AML-193 (cell line): Measurements from ENCODE around the gene CD4.

Experiments
- DNase-seq, 2 experiments: peaks; one replicate each; lab custom pipeline; 2025; lab: John Stamatoyannopoulos, UW

Gene CD4

DNA sequence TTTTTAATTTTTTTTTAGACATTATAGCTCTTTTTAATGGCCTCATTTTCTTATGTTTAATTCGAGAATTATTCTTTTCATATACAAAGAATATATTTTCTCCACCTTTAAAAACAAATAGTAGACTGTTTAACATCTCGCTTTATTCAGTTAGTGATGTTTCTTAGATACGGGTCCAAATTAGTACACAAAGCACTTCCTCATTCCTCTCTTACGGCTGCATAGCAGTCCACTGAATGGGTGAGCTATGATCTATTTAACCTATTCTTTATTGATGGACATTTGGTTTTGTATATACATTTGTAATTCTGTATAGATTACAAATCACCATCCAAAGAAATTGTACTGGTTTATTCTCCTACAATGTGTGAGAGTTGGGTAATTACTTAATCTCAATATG, 24.0 kb downstream of the CD4 start:
- no peak for DNase-seq

DNA sequence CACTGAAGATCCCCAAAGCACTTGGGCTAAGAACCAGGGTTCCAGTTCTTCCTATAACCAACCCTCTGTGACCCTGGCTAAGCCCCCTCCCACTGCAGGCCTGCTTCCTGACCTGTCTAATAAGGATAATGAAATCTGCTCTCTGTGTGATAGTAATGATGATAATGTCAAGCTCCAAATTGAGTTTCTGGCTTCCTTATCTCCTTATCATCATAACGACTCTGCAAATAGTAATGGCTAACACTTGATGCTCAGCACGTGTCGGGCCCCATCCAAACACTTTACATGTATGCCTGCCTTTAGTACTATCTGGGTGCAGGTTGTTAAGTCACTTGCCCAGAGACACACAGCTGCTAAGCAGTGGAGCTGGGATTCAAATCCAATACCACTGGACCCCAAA, 27.3 kb downstream of the CD4 start:
- no peak for DNase-seq

DNA sequence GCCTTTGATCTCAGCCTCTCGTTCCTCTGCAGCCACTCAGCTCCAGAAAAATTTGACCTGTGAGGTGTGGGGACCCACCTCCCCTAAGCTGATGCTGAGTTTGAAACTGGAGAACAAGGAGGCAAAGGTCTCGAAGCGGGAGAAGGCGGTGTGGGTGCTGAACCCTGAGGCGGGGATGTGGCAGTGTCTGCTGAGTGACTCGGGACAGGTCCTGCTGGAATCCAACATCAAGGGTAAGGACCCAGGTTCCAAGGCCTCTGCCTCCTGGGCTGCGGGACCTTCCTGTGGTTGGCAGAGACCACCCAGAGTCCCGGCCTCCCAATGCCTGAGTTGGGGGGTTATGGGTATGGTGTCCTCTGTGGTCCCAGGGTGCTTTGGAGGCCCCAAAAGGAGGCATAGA, 27.8 kb downstream of the CD4 start:
- no peak for DNase-seq

DNA sequence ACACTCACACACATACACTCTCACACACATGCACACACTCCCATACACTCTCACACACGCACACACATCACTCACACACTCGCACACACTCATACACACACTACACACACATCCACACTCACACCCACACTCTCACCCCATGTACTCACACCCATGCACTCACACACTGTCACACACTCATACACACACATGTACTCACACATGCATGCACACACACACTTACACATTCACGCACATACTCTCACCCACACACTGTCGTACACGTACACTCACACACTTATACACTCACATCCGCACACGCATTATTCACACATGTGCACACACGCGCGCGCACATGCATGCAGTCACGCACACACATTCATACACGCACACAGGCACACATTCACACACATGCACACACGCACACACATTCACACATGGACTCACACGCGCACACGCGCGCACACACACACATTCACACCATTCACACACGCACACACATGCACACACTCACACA, 28.4 kb downstream of the CD4 start:
- no peak for DNase-seq

DNA sequence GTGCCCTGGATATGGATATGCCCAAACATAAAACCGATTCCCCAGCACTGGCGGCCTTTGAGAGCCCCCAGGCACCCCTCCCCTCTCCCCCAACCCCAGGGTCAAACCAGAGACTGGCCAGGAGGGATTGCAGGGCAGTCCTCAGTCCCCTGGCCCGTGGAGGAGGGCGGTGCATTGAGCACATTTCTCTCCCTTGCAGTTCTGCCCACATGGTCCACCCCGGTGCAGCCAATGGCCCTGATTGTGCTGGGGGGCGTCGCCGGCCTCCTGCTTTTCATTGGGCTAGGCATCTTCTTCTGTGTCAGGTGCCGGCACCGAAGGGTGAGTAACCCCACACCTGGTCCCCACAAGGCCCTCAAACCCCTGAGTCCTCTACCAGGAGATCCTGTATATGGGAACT, 28.9 kb downstream of the CD4 start:
- DNase-seq = no peak

DNA sequence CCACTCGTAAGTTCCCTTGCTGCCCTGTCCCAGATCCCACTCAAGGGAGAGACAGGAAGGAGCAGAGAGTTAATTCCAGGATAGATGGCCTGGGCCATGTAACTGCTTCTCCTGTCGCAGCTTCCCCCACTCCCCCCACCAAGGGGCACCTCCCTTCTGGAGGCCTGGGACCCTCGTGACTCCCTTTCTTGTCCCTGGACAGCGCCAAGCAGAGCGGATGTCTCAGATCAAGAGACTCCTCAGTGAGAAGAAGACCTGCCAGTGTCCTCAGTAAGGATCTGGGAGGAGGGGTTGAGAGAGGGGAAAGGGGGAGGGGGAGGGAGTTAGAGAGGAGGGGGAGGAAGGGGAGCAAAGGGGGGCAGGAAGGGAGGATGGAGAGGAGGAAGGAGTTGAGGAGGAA, 29.3 kb downstream of the CD4 start:
- DNase-seq = no peak

DNA sequence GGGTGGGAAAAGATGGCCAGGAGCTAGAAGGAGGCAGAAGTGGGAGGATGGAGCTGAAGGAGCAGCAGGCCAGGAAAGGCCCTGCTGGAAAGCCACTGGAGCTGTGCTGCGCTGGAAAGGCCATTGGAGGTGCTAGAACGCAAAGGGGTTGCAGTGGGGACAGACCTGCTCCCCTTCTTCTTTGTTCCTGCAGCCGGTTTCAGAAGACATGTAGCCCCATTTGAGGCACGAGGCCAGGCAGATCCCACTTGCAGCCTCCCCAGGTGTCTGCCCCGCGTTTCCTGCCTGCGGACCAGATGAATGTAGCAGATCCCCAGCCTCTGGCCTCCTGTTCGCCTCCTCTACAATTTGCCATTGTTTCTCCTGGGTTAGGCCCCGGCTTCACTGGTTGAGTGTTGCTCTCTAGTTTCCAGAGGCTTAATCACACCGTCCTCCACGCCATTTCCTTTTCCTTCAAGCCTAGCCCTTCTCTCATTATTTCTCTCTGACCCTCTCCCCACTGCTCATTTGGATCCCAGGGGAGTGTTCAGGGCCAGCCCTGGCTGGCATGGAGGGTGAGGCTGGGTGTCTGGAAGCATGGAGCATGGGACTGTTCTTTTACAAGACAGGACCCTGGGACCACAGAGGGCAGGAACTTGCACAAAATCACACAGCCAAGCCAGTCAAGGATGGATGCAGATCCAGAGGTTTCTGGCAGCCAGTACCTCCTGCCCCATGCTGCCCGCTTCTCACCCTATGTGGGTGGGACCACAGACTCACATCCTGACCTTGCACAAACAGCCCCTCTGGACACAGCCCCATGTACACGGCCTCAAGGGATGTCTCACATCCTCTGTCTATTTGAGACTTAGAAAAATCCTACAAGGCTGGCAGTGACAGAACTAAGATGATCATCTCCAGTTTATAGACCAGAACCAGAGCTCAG, 30.0 kb downstream of the CD4 start:
- DNase-seq = no peak

DNA sequence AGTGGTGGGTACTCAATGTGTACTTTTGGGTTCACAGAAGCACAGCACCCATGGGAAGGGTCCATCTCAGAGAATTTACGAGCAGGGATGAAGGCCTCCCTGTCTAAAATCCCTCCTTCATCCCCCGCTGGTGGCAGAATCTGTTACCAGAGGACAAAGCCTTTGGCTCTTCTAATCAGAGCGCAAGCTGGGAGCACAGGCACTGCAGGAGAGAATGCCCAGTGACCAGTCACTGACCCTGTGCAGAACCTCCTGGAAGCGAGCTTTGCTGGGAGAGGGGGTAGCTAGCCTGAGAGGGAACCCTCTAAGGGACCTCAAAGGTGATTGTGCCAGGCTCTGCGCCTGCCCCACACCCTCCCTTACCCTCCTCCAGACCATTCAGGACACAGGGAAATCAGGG, 30.8 kb downstream of the CD4 start:
- no peak for DNase-seq

DNA sequence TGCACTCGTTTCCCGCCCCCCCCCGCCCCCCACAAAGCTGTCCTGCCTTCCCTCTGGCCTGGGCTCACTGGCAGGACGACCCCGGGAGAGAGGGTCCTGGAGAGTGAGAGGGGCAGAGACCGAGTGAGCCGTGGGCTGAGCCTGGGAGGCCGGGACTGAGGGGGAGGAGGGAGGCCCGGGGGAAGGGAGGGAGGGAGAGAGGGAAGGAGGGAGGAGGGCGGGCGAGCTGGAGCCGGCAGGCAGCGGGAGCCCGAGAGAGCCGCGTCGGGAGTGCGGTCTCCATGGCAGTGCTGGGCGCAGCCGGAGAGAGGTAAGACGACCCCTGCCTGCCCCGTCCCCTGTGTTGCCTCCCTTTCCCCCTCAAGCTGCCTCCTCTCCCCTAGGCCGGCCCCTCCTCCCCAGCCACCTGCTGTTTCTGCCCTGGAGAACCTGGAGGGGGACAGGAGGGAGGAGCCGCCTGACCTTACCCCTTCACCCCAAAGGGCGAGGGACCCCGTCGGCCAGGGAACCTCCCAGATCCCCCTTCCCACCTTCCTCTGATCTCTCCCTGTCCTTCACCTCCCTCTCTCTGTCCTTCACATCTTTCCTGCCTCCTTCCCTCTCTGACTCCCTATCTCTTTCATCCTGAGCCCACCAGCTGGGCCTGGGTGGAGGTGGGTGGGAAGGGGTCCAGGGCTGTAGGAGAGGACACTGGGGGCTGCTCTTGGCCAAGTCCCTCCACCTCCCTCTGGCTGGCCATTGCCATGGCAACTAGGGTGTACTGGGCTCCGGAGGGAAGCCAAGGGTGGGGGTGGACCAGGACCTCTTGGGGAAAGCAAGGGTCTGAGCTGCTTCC, 32.5 kb downstream of the CD4 start, which contains the start of gene GPR162:
GPR162 (plus strand) TSS at position 231 of the 835 bp plus-strand sequence. CDS start 2,078 bp downstream, outside the sequence.
- DNase-seq = peak; percentile 40 to 66

DNA sequence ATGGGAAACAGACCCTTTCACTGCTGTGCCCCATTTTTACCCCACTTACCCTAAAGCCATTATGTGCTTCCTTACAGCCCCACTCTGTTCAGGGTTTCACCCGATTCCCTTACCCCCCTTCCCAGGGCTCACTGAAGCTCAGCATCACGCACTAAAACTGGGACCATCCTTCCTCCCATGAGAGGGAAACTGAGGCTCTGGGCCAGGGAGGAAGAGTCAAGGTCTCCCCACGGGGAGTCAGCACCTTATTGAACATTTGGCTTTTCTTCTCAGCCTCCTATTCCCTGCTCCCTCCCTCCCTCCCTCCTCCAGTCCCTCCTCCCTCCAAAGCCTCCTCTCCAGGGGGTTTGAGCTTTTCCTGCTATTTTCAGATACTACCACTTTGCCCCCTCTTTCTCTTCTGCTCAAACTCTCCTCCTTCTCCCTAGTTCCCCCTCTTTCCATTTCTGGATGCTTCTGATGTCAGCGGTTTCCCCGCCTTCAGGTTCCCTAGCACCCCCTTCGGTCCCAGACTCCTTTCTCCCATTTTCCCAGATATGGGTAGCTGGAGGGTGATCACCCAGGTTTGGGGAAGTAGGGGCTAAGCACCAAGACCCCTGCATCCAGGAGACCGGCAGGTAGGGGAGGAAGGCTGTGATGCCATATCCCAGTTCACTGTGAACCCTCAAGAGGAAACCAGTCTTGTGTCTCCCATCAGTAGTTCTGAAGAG, 33.3 kb downstream of the CD4 start:
- DNase-seq = no peak

DNA sequence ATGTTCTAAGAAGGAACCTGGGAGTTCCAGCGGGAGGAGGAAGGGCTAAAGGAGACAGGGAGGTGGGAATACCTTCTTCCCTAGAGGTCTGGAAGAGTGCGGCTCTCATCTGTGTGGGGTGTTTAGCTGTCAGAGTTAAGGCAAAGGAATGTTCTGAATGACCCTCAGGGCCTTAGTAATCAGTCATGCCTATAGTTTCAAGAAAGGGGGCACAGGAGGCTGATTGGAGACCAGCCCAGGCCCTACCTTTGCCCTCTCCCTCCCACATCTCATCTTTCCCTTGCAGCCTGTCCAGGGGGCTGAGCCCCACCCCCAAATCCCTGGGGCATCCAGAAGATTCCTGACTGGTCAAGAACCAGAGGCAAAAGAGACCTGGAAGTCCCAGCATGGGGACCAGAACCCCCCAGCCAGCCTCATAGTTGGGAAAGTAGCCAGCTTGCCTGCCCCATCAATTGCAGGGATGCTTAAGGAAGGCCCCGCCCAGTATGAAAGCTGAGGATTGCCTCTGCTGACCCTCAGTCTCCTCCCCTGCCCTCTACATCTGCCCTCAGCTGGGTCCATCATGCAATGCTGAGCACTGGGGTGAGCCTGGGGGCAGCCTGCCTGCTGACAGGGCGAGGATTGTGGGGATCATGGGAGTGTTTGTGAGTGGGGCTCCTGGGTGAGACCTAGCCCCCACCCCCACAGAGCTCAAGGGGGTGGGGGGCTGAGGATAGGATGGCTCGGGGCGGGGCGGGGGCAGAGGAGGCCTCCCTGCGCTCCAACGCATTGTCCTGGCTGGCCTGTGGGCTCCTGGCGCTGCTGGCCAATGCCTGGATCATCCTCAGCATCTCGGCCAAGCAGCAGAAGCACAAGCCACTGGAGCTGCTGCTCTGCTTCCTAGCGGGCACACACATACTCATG, 34.1 kb downstream of the CD4 start:
- no peak for DNase-seq

DNA sequence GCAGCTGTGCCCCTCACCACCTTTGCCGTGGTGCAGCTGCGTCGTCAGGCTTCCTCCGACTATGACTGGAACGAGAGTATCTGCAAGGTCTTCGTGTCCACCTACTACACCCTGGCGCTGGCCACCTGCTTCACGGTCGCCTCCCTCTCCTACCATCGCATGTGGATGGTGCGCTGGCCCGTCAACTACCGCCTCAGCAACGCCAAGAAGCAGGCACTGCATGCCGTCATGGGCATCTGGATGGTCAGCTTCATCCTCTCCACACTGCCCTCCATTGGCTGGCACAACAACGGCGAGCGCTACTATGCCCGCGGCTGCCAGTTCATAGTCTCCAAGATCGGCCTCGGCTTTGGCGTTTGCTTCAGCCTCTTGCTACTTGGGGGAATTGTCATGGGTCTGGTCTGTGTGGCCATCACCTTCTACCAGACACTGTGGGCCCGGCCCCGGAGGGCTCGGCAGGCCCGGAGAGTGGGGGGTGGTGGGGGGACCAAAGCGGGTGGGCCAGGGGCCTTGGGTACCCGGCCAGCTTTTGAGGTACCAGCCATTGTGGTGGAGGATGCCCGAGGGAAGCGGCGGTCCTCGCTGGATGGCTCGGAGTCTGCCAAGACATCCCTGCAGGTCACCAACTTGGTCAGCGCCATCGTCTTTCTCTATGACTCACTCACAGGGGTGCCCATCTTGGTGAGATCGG, 34.9 kb downstream of the CD4 start:
- DNase-seq = no peak

DNA sequence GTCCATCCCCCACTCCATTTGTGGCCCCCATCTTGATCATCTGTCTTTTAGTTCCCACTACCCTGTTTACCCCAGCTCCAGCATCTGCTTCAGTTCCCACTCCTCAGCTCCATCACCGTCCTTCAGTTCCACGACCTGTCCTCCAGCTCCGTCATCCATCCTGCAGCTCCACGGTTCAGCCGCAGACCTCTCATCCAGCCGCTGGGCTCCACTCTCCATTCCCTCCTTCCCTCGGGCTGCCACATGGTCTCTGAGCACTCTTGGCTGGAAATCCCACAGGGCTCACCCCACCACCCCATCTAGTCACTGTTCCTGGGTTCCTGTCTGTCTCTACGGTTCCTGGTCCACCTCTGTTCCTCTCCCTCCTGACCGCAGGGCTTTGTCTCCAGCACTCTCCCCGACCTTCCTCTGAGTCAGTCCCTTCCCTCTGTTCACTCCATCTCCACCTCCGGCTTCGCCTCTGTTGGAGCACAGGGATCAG, 35.6 kb downstream of the CD4 start:
- DNase-seq = no peak

DNA sequence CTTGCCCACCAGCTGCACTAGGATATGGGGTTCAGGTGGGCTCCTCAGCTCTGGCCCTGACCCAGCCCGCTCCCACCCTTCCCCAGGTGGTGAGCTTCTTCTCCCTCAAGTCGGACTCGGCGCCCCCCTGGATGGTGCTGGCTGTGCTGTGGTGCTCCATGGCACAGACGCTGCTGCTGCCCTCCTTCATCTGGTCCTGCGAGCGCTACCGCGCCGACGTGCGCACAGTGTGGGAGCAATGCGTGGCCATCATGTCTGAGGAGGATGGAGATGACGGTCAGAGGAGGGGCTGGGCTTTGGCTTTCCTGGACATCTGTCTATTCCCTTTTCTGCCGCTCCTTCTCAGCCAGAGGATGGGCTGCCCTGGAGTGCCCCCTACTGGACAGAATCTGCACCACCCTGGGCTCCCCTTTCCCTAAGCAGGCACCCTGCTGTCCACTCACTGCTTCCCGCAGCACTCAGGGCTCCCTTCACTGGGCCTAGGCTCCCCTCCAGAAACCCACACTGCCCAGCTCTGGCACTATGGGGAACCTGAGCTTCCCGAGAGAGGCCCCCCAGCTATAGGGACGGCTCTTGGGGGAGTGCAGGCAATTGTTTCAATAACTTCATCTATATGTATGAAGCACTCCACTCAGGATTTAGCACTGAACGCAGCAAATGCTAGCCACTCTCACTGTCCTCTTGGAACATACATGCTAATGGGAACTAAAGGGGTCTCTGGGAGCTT, 36.2 kb downstream of the CD4 start:
- DNase-seq = peak; percentile 72 to 77

DNA sequence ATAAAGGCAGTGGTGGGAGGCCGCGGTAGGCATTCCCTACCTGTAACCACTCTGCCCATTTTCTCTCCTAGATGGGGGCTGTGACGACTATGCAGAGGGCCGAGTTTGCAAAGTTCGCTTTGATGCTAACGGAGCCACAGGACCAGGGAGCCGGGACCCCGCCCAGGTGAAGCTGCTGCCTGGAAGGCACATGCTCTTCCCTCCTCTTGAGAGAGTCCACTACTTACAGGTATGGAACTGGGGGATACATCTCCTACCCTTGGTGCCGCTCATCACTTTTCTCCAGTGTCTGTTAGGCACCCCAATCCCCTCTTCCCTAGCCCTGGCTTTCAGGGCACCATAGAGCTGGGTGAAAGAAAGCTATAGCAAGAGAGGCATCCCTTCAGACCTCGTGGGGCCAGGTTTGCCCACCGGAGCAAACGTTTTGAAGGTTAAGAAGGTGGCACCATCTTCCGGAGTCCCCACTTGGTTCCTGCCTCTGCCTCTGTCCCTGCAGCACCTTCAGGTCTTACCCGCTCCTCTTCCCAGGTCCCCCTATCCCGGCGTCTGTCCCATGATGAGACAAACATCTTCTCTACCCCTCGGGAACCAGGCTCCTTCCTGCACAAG, 36.9 kb downstream of the CD4 start:
- no peak for DNase-seq

DNA sequence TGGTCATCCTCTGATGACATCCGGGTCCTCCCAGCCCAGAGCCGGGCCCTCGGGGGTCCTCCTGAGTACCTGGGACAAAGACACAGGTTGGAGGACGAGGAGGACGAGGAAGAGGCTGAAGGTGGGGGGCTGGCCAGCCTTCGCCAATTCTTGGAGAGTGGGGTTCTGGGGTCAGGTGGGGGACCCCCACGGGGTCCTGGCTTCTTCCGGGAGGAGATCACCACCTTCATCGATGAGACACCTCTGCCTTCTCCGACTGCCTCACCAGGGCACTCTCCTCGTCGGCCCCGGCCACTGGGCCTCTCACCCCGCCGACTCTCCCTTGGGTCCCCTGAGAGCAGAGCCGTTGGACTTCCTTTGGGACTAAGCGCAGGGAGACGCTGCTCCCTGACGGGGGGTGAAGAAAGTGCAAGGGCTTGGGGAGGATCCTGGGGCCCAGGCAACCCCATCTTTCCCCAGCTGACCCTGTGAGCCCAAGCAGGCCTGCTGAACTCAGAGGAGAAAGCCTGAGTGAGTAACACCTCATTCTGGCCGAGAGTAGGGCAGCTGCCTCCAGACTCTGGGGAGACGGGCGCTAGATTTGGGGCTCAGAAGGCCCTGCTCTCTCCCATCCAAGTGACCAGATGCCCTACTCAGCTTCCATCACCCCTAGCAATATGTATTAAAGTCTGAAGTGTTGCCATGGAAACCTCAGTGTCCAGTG, 37.6 kb downstream of the CD4 start:
- DNase-seq = no peak

DNA sequence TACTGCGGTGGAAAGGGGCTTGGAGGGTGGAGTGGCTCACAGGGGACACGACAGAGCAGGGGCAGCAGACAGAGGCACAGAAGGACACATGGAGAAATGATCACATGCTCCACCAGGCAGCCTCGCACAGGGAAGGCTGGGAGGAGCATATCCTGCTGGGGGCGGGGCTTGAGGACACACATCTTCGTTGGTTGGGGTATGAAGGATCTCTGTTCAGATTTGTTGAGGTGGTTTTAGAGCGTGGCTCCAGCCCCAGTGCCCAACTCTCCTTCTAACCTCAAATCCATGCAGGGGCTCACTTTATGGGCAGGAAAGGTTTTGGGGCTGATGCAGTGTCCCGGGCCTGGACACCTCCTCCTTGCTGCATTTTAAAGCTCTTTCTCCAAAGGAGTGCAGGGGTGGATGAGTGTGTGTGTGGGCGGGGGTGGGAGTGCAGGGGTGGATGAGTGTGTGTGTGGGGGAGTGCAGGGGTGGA, 38.1 kb downstream of the CD4 start:
- DNase-seq = peak; percentile 13 to 42

DNA sequence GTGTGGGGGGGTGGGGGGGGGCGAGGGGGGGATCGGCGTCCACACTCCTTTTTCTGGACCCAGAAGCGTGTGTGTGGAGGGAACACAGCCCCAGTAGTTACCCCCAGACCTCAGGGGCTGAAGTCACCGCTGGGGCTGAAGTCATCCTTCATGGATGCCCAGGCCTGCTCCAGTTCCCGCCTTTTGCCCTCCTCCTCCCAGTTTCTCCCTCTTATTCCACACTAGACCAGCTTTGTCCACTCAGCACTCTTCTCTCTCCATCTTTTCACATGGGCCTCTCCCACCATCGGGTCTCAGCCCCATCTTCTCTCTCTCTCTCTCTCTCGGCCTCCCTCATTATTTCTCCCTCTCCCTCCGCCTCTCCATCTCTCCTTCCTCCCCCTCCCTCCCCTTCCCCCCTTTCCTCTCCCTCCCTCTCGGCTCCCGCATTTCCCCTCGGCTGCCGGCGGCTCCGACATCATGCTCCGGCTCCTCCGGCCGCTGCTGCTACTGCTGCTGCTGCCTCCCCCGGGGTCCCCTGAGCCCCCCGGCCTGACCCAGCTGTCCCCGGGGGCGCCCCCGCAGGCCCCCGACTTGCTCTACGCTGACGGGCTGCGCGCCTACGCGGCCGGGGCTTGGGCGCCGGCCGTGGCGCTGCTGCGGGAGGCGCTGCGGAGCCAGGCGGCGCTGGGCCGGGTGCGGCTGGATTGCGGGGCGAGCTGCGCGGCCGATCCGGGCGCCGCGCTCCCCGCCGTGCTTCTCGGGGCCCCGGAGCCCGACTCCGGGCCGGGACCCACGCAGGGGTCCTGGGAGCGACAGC, 38.9 kb downstream of the CD4 start, which contains the start of gene P3H3:
P3H3 (plus strand) TSS at position 426 of the 799 bp plus-strand sequence; CDS start at position 460, 34 bp downstream.
- DNase-seq = no peak
